A549 (cell line): ENCODE results near the gene ASIC2. TPM values are rescaled to one million over a fixed set of nuclear protein-coding genes. Genes with fewer than 3 reads are reported as not detected.
A peak's percentile ranks its signal among the peaks of the same experiment; 100 is the strongest.

Source experiments
- ATAC-seq, 2 experiments: fragments of 200-7000 bp in 1 of 2; fragments of >200 bp in 1 of 2; cut with Nextera tagmentation in 1 of 2; cut with Tn5 transposase in 1 of 2; 3 replicates each; pipeline versions ENCODE4 v1.8.0 to v1.9.1; 2018 to 2020; ENCODE audit warnings: mild to moderate bottlenecking in 1 of 2, moderate library complexity in 1 of 2
- CTCF ChIA-PET: fragments of 300-600 bp; sonication (Branson Sonifier 250); formaldehyde crosslinking; extraction: SDS; loops from one replicate; lab custom pipeline; 2021; ENCODE audit warnings: antibody characterized with exemption, inconsistent platforms; lab: Yijun Ruan, JAX
- POLR2A ChIA-PET: fragments of 350-600 bp; formaldehyde crosslinking; extraction: SDS; loops from one replicate; lab custom pipeline; 2021; ENCODE audit warnings: antibody characterized with exemption, inconsistent platforms; lab: Yijun Ruan, JAX
- DNase-seq, 2 experiments: peaks; one replicate each; pipeline versions ENCODE4 v3.0.0 to v3.0.0-alpha.2; 2011 to 2016; ENCODE audit warnings: low read depth in 1 of 2, low spot score in 1 of 2
- FAIRE-seq: peaks from 2 replicates; lab custom pipeline; 2011; peaks lifted over from hg19 to GRCh38; lab: Jason Lieb, UNC
- H3K27ac ChIP-seq, 2 experiments: fragments of >200 bp; sonication (Bioruptor Twin); formaldehyde crosslinking; 3 replicates each; pipeline ENCODE4 v1.5.1; 2016 to 2017
- H3K4me1 ChIP-seq: fragments of >200 bp; sonication (Bioruptor Twin); formaldehyde crosslinking; 3 replicates; pipeline ENCODE4 v1.6.1; 2016
- H3K4me2 ChIP-seq: fragments of >200 bp; sonication (Bioruptor Twin); formaldehyde crosslinking; 3 replicates; pipeline ENCODE4 v1.6.1; 2016
- H3K4me3 ChIP-seq: fragments of >200 bp; sonication (Bioruptor Twin); formaldehyde crosslinking; 3 replicates; pipeline ENCODE4 v1.5.1; 2016
- H3K9me3 ChIP-seq: fragments of >200 bp; sonication (Bioruptor Twin); formaldehyde crosslinking; 3 replicates; pipeline ENCODE4 v1.6.1; 2016
- ATOH8 ChIP-seq: fragments of 250-450 bp; sonication (Bioruptor Pico); IDR thresholded peaks from 2 replicates; pipeline ENCODE4 v1.5.0; 2020; ENCODE audit warnings: low read depth, mild to moderate bottlenecking, moderate library complexity
- CBX2 ChIP-seq: fragments of 200-600 bp; sonication (generic); IDR thresholded peaks from 2 replicates; pipeline ENCODE4 v1.6.1; 2016; ENCODE audit warnings: low read depth, mild to moderate bottlenecking, borderline replicate concordance
- CHD2 ChIP-seq: fragments of 150-350 bp; IDR thresholded peaks from 2 replicates; pipeline ENCODE4 v1.6.1; 2014; ENCODE audit warnings: low read length; ENCODE audit not compliant: partially characterized antibody
- HDAC2 ChIP-seq: fragments of 200-600 bp; sonication (generic); IDR thresholded peaks from 2 replicates; pipeline ENCODE4 v1.6.1; 2016
- HEYL ChIP-seq: fragments of 250-450 bp; sonication (Bioruptor Pico); IDR thresholded peaks from 2 replicates; pipeline ENCODE4 v1.8.0; 2021; ENCODE audit warnings: mild to moderate bottlenecking, moderate library complexity
- JUN ChIP-seq, 2 experiments: fragments of >200 bp; sonication (Bioruptor Twin); formaldehyde crosslinking; IDR thresholded peaks; 2 replicates in 1 of 2; 3 replicates in 1 of 2; pipeline ENCODE4 v1.6.1; 2016 to 2017
- MAFK ChIP-seq: fragments of 450-650 bp; IDR thresholded peaks from 2 replicates; pipeline ENCODE4 v1.6.1; 2014; ENCODE audit not compliant: partially characterized antibody
- MAZ ChIP-seq: fragments of 150-350 bp; IDR thresholded peaks from 2 replicates; pipeline ENCODE4 v1.6.1; 2014; ENCODE audit warnings: antibody characterized with exemption, low read depth, low read length, borderline replicate concordance
- NPAS2 ChIP-seq: fragments of 250-450 bp; sonication (Bioruptor Pico); IDR thresholded peaks from 2 replicates; pipeline ENCODE4 v1.8.0; 2022; ENCODE audit warnings: mild to moderate bottlenecking, moderate library complexity, borderline replicate concordance
- PHF8 ChIP-seq: fragments of 200-600 bp; sonication (generic); IDR thresholded peaks from 2 replicates; pipeline ENCODE4 v1.6.1; 2016; ENCODE audit warnings: low read depth, mild to moderate bottlenecking, antibody characterized with exemption, moderate library complexity, borderline replicate concordance
- RAD21 ChIP-seq, 2 experiments: fragments of >200 bp in 1 of 2; sonication (Bioruptor Twin) in 1 of 2; formaldehyde crosslinking in 1 of 2; IDR thresholded peaks in 1 of 2; conservative IDR thresholded peaks in 1 of 2; 2 replicates in 1 of 2; 3 replicates in 1 of 2; pipeline ENCODE4 v1.6.1; 2012 to 2018; ENCODE audit warnings: inconsistent platforms in 1 of 2
- RARB ChIP-seq: fragments of 250-450 bp; sonication (Bioruptor Pico); IDR thresholded peaks from 2 replicates; pipeline ENCODE4 v1.8.0; 2021; ENCODE audit warnings: mild to moderate bottlenecking, moderate library complexity
- SMC3 ChIP-seq: fragments of >200 bp; sonication (Bioruptor Twin); formaldehyde crosslinking; IDR thresholded peaks from 3 replicates; pipeline ENCODE4 v1.6.1; 2018; ENCODE audit warnings: inconsistent platforms
- TFCP2L1 ChIP-seq: fragments of 250-450 bp; sonication (Bioruptor Pico); IDR thresholded peaks from 2 replicates; pipeline ENCODE4 v1.5.0; 2021; ENCODE audit warnings: mild to moderate bottlenecking
- TP53 ChIP-seq: fragments of 250-450 bp; sonication (Bioruptor Pico); IDR thresholded peaks from 2 replicates; pipeline ENCODE4 v1.5.0; 2021; ENCODE audit warnings: mild to moderate bottlenecking, moderate library complexity
- ZFP36 ChIP-seq: fragments of 450-650 bp; IDR thresholded peaks from 2 replicates; pipeline ENCODE4 v1.6.1; 2014; ENCODE audit warnings: borderline replicate concordance; ENCODE audit not compliant: partially characterized antibody
- ZSCAN20 ChIP-seq: fragments of 250-450 bp; sonication (Bioruptor Pico); IDR thresholded peaks from 2 replicates; pipeline ENCODE4 v1.8.0; 2022; ENCODE audit warnings: mild to moderate bottlenecking, moderate library complexity
- WGBS: methylation state at CpG from one replicate; pipeline ENCODE4 v1.1.6; 2017; ENCODE audit errors: missing lambda C conversion rate; 5-methylcytosine and 5-hydroxymethylcytosine counted together
- polyA plus RNA-seq, 4 experiments: library from polyadenylated mRNA; depleted of rRNA in 3 of 4; stranded (reverse); fragments of >200 nt; fragmentation: RNase III in 1 of 4; extraction: RNeasy Plus Mini Kit Qiagen cat#74134 plus additional on column Dnase treatment in 1 of 4; gene quantifications; 2 replicates in 3 of 4; 3 replicates in 1 of 4; pipeline ENCODE4 v1.2.3, GENCODE V29; 2011 to 2017

ASIC2 gene
- polyA plus RNA-seq, 2 of the 4 experiments (the other 2 are of a cell fraction): 1.5 to 1.9 TPM

- Histone ChIP-seq H3K9me3 (no peaks in the 10 kb centered on the region), H3K4me1 (peaks cover 11% of the 10 kb centered on the region), H3K4me3 (no peak overlapping the region), H3K27ac (no peak overlapping the region), H3K4me2 (no peak overlapping the region)
- ATAC-seq (no peak), DNase-seq (no peak), FAIRE-seq (no peak)
- TF ChIP-seq RAD21 (conservative IDR thresholded peaks at IDR 0.05 in 1 of 2, IDR thresholded peaks at IDR 0.05 in 1 of 2) (peak in 1 of 2 experiments; percentile 12; a peak in 1 of 5 replicates), ATOH8 (CRISPR knock-in tag) (no peak)
- ChIA-PET POLR2A (no interaction called here), CTCF (interaction anchor here (0.7 to 2.8 kb wide), 4 partner anchors 8 to 153 kb away, joined by 3 to 12 read pairs (median 5); partner anchors contain the start of gene ASIC2)
- 65% methylated on average over 7 of the region's 7 CpGs for WGBS
Observed at GRCh38 chr17:33202021-33202420, 91.1 kb downstream of the ASIC2 start.

GRCh38 chr17:33201283-33201682, 91.8 kb downstream of the ASIC2 start:
- FAIRE-seq (no peak), ATAC-seq (no peak), DNase-seq (no peak)
- CTCF ChIA-PET: interaction anchor here (1.1 to 1.6 kb wide), 3 partner anchors 56 to 179 kb away, joined by 3 to 5 read pairs (median 4); no protein-coding TSS in a partner anchor
- H3K9me3 ChIP-seq: no peaks in the 10 kb centered on the region
- H3K4me1 ChIP-seq: peaks cover 11% of the 10 kb centered on the region
- H3K4me2 ChIP-seq: no peak overlapping the region
- TF ChIP-seq ZFP36 (no peak), RARB (CRISPR knock-in tag) (no peak), MAFK (no peak), HDAC2 (no peak), TP53 (CRISPR knock-in tag) (no peak)
- no peak overlapping the region for H3K4me3 ChIP-seq
- POLR2A ChIA-PET: no interaction called here
- no peak overlapping the region for H3K27ac ChIP-seq
- WGBS: 48% methylated on average over 4 of the region's 4 CpGs

GRCh38 chr17:33200587-33200986, 92.5 kb downstream of the ASIC2 start:
- DNase-seq: peak; percentile 35 to 53
- Histone ChIP-seq H3K4me2 (peak overlapping the region; percentile 51), H3K4me1 (peaks cover 11% of the 10 kb centered on the region), H3K4me3 (no peak overlapping the region), H3K9me3 (no peaks in the 10 kb centered on the region), H3K27ac (peak overlapping the region in 1 of 2 experiments; percentile 52; a peak in 3 of 6 replicates)
- peak; percentile 82 to 91 for ATAC-seq
- POLR2A ChIA-PET: no interaction called here
- FAIRE-seq: no peak
- CTCF ChIA-PET: interaction anchor here (0.8 to 1.6 kb wide), 8 partner anchors 13 to 178 kb away, joined by 3 to 5 read pairs (median 4); no protein-coding TSS in a partner anchor
- 45% methylated on average over 1 of the region's 1 CpG for WGBS
- TF ChIP-seq CHD2: no peak
- TF ChIP-seq MAZ: no peak
- no peak for TF ChIP-seq PHF8
- no peak for TF ChIP-seq TFCP2L1 (CRISPR knock-in tag)
- TF ChIP-seq HEYL (CRISPR knock-in tag): no peak
- 0 out of 3 replicates have a peak, but pooled peaks have one; percentile 7 for TF ChIP-seq SMC3
- no peak for TF ChIP-seq ZSCAN20 (CRISPR knock-in tag)
- no peak for TF ChIP-seq CBX2
- no peak for TF ChIP-seq JUN (IDR thresholded peaks at IDR 0.05)
- peak in 1 of 2 experiments; percentile 23; a peak in 2 of 5 replicates for TF ChIP-seq RAD21 (conservative IDR thresholded peaks at IDR 0.05 in 1 of 2, IDR thresholded peaks at IDR 0.05 in 1 of 2)
- TF ChIP-seq NPAS2 (CRISPR knock-in tag): no peak
- TF ChIP-seq, all 56 proteins: peak for 2
